Central memory CD4-positive, alpha-beta T cell (primary cell): ENCODE results near the gene ZBTB8OS.
"Not testable (repeated sequence)": the region's sequence is repeated elsewhere in the genome, so short reads cannot be mapped to it uniquely, and the experiment has no call there.

Experiments
- DNase-seq: peaks from one replicate; pipeline ENCODE4 v3.0.0; 2022
- total RNA-seq, 3 experiments: gene quantifications; one replicate each; lab custom pipeline; 2026; lab: John Stamatoyannopoulos, UW

Gene ZBTB8OS
- 22.4 to 31.0 (median 25.8) reads per million in 3 experiments for total RNA-seq

- peak; percentile 91 for DNase-seq
Measured at GRCh38 chr1:32650248-32650751, at the start of gene ZBTB8OS. Gene ZBTB8OS, minus strand, starts transcription at chr1:32650550. Its CDS starts 21 bp downstream, at chr1:32650529.

- DNase-seq: not testable (repeated sequence)
Measured at GRCh38 chr1:32696996-32697395, 46.6 kb upstream of the ZBTB8OS start.

GRCh38 chr1:32696041-32696440 lies 45.7 kb upstream of the ZBTB8OS start:
- no peak for DNase-seq

- DNase-seq: no peak
Measured at GRCh38 chr1:32695098-32695904, 45.0 kb upstream of the ZBTB8OS start.

- DNase-seq: no peak
Measured at GRCh38 chr1:32693455-32694174, 43.3 kb upstream of the ZBTB8OS start.

- DNase-seq: no peak
Measured at GRCh38 chr1:32686387-32686786, 36.0 kb upstream of the ZBTB8OS start.

- DNase-seq: no peak
Measured at GRCh38 chr1:32685498-32685897, 35.1 kb upstream of the ZBTB8OS start.

- DNase-seq: no peak
Measured at GRCh38 chr1:32684167-32684811, 33.9 kb upstream of the ZBTB8OS start.

GRCh38 chr1:32683397-32683796 lies 33.0 kb upstream of the ZBTB8OS start:
- DNase-seq: no peak

- no peak for DNase-seq
Measured at GRCh38 chr1:32681999-32682398, 31.6 kb upstream of the ZBTB8OS start.

GRCh38 chr1:32681509-32681908 lies 31.2 kb upstream of the ZBTB8OS start:
- DNase-seq: no peak

- DNase-seq: no peak
Measured at GRCh38 chr1:32680642-32681041, 30.3 kb upstream of the ZBTB8OS start.

GRCh38 chr1:32679993-32680392 lies 29.6 kb upstream of the ZBTB8OS start:
- DNase-seq: not testable (repeated sequence)

- no peak for DNase-seq
Measured at GRCh38 chr1:32676945-32677344, 26.6 kb upstream of the ZBTB8OS start.

- not testable (repeated sequence) for DNase-seq
Measured at GRCh38 chr1:32668716-32669115, 18.4 kb upstream of the ZBTB8OS start.

GRCh38 chr1:32666901-32667566 lies 16.7 kb upstream of the ZBTB8OS start:
- DNase-seq: no peak

GRCh38 chr1:32665915-32666314 lies 15.6 kb upstream of the ZBTB8OS start:
- DNase-seq: no peak

- DNase-seq: no peak
Measured at GRCh38 chr1:32659581-32659980, 9.2 kb upstream of the ZBTB8OS start.

GRCh38 chr1:32652244-32652962 lies 2.1 kb upstream of the ZBTB8OS start:
- DNase-seq: no peak

GRCh38 chr1:32651461-32652073 lies 1.2 kb upstream of the ZBTB8OS start:
- DNase-seq: no peak

GRCh38 chr1:32650752-32651460 lies 556 bp upstream of the ZBTB8OS start, which contains the start of gene RBBP4:
Gene RBBP4, plus strand, starts transcription at chr1:32651208. Its CDS starts 99 bp downstream, at chr1:32651307.
- DNase-seq: peak; percentile 98
